OCI-LY3 (cell line): ENCODE results near the gene ZBTB7C.

Experiments
- H2AFZ ChIP-seq: fragments of 200-600, 300-600 bp; shearing (Covaris generic); 2 replicates; pipeline ENCODE4 v1.6.0; 2014; ENCODE audit warnings: antibody characterized with exemption, low read depth, low read length
- H3K27ac ChIP-seq: fragments of 200-600, 300-600 bp; sonication (generic); 2 replicates; pipeline ENCODE4 v1.5.1; 2014; ENCODE audit warnings: mild to moderate bottlenecking, low read length, moderate library complexity, mixed read lengths
- H3K27me3 ChIP-seq: fragments of 200-600, 300-600 bp; sonication (generic); 2 replicates; pipeline ENCODE4 v1.6.1; 2014; ENCODE audit warnings: low read depth, low read length, mixed read lengths
- H3K36me3 ChIP-seq: fragments of 200-600, 300-600 bp; sonication (generic); replicated peaks from 2 replicates; pipeline ENCODE3; 2014; ENCODE audit warnings: low read depth, low read length, mixed read lengths
- H3K4me1 ChIP-seq: fragments of 300-600, 200-600 bp; sonication (generic); 2 replicates; pipeline ENCODE4 v1.6.1; 2014; ENCODE audit warnings: low read length, mixed read lengths
- H3K4me2 ChIP-seq: fragments of 200-600, 300-600 bp; sonication (generic); 2 replicates; pipeline ENCODE4 v1.6.1; 2014; ENCODE audit warnings: low read length, mixed read lengths
- H3K4me3 ChIP-seq: fragments of 300-600, 200-600 bp; sonication (generic); 2 replicates; pipeline ENCODE4 v1.5.1; 2014; ENCODE audit warnings: antibody characterized with exemption, mild to moderate bottlenecking, low read length, moderate library complexity
- H3K79me2 ChIP-seq: fragments of 300-600, 200-600 bp; shearing (Covaris generic); 2 replicates; pipeline ENCODE4 v1.6.1; 2014; ENCODE audit warnings: mild to moderate bottlenecking, low read length, mixed read lengths
- H3K9ac ChIP-seq: fragments of 300-600, 200-600 bp; shearing (Covaris generic); 2 replicates; pipeline ENCODE4 v1.6.0; 2014; ENCODE audit warnings: mild to moderate bottlenecking, low read length, moderate library complexity
- H3K9me3 ChIP-seq: fragments of 200-600, 300-600 bp; shearing (Covaris generic); 2 replicates; pipeline ENCODE4 v1.6.1; 2014; ENCODE audit warnings: low read length, mixed read lengths; ENCODE audit not compliant: insufficient read depth
- H4K20me1 ChIP-seq: fragments of 200-600, 300-600 bp; sonication (generic); 2 replicates; pipeline ENCODE4 v1.6.1; 2016; ENCODE audit warnings: low read length, mixed read lengths; ENCODE audit not compliant: insufficient read depth
- EZH2phosphoT487 ChIP-seq: fragments of 200-600 bp; shearing (Covaris generic); IDR thresholded peaks from 2 replicates; pipeline ENCODE4 v1.6.1; 2018; ENCODE audit warnings: antibody characterized with exemption, mixed run types, low read depth
- TF ChIP-seq, protein P1 (sequence below): fragments of 200-600, 300-600 bp; sonication (generic); IDR thresholded peaks from 2 replicates; pipeline ENCODE4 v1.5.1; 2014; ENCODE audit warnings: antibody characterized with exemption, low read length, low read depth

The ZBTB7C gene

DNA sequence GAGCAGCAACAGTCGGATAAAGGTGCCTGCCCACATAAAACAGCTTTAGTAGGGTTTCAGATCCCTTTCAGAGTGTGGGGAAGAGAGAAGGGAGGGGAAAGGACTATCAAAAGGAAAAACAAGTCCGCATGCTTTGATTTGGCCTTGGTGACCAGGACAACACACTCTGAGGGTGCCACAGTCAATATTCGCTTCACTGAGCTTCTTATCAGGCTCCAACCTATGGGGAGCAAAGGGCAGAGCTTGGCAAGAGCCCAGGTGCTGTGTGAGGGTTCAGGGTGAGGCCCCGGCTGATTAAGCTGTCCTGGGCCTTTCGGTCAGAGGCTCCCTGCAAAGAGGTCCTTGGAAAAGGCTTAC is 241.3 kb downstream of the ZBTB7C start:
- Histone ChIP-seq H3K27me3 (peaks cover 61% of the 10 kb centered on the region), H3K27ac (no peak overlapping the region), H4K20me1 (no peaks in the 10 kb centered on the region), H3K4me2 (no peak overlapping the region), H3K4me3 (no peak overlapping the region), H3K9ac (no peak overlapping the region), H3K9me3 (no peaks in the 10 kb centered on the region), H2AFZ (no peak overlapping the region), H3K79me2 (no peaks in the 10 kb centered on the region), H3K4me1 (no peaks in the 10 kb centered on the region), H3K36me3 (no peaks in the 10 kb centered on the region)
- TF ChIP-seq EZH2phosphoT487 = no peak
- TF ChIP-seq, protein P1, sequence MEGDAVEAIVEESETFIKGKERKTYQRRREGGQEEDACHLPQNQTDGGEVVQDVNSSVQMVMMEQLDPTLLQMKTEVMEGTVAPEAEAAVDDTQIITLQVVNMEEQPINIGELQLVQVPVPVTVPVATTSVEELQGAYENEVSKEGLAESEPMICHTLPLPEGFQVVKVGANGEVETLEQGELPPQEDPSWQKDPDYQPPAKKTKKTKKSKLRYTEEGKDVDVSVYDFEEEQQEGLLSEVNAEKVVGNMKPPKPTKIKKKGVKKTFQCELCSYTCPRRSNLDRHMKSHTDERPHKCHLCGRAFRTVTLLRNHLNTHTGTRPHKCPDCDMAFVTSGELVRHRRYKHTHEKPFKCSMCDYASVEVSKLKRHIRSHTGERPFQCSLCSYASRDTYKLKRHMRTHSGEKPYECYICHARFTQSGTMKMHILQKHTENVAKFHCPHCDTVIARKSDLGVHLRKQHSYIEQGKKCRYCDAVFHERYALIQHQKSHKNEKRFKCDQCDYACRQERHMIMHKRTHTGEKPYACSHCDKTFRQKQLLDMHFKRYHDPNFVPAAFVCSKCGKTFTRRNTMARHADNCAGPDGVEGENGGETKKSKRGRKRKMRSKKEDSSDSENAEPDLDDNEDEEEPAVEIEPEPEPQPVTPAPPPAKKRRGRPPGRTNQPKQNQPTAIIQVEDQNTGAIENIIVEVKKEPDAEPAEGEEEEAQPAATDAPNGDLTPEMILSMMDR = no peak

DNA sequence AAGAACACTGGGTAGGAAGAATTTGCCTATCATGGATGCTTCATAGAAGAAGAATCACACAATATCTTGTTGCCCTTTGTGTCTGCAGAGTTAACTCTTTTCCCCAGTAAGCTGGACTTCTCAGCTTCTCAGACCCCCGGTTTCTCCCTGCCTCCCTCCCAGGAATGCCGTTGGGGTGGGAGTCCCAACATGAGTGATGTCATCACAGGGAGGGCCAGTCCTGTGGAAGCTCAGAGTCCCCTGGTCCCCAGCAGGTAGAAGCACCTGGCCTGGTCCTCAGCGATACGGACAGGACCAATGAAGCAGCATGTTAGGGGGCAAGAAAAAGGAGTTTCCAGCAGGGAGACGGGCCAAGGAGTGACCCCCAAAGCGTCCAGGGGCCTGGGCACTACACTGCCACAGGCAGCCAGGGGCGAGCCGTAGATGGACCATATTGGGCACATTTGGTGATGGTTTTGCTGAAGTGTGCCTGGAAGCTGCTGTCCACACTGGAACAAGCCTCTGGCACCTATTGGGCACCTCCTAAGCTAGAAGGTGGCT is 242.8 kb downstream of the ZBTB7C start:
- Histone ChIP-seq H3K4me3 (no peak overlapping the region), H4K20me1 (no peaks in the 10 kb centered on the region), H3K27me3 (peaks cover 68% of the 10 kb centered on the region), H2AFZ (no peak overlapping the region), H3K36me3 (no peaks in the 10 kb centered on the region), H3K9me3 (no peaks in the 10 kb centered on the region), H3K9ac (no peak overlapping the region), H3K4me1 (no peaks in the 10 kb centered on the region), H3K27ac (no peak overlapping the region), H3K4me2 (no peak overlapping the region), H3K79me2 (no peaks in the 10 kb centered on the region)
- TF ChIP-seq, protein P1 = no peak
- no peak for TF ChIP-seq EZH2phosphoT487

DNA sequence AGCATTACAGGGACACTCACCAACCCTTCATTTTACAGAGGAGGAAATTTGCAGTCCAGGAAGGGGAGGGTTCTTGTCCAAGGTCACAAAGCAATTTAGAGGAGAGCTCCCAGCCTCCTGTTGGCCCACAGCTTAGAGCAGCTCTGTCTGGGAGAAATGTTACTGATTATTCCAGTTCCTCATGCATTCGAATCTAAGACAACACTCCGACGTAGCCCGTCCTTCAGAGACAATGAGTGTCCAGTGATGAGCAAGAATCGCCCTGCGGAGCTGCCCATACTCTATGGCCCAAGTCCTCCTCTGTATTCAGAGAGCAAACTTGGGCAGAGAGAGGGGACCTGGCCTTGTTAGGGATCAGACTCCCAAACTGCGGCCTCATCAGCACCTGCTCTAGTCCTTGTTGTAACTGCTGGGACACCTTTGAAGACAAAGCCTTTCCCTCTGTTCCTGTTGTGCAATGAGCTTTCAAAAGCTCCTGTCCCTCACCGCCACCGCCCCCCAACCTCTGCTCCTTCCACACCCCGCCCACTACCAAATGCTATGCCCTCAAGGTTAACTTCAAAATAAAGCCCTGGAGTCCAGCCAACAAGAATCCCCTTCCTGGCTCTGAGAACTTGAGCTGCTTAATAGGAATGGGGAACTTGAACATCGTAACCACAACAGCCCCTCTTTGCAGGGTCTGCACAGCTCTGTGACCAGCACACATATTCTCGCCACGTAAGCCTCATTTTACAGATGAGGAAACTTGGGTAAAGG is 243.9 kb downstream of the ZBTB7C start:
- Histone ChIP-seq H2AFZ (no peak overlapping the region), H3K27ac (no peak overlapping the region), H3K4me3 (no peak overlapping the region), H3K36me3 (no peaks in the 10 kb centered on the region), H3K9ac (no peak overlapping the region), H3K27me3 (peaks cover 74% of the 10 kb centered on the region), H3K79me2 (no peaks in the 10 kb centered on the region), H3K9me3 (no peaks in the 10 kb centered on the region), H4K20me1 (no peaks in the 10 kb centered on the region), H3K4me1 (no peaks in the 10 kb centered on the region), H3K4me2 (no peak overlapping the region)
- TF ChIP-seq, protein P1 = no peak
- no peak for TF ChIP-seq EZH2phosphoT487

DNA sequence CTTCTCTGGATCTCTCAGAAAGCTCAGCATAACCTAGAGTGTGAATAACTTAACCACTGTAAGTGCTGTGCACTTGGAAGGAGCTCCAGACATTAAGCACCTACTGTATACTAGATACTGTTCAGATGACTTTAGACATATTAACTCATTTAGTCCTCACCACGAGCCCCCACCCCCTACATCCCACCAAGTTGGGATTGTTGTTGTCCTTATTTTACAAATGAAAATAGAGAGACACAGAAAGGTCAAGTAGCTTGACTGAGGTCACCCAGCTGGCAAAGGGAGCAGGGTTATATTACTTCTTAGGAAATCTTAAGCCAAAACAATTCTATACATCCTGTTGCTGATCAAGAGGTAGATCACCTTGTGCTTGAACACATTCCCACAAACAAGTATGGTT is 244.5 kb downstream of the ZBTB7C start:
- H4K20me1 ChIP-seq = no peaks in the 10 kb centered on the region
- peaks cover 75% of the 10 kb centered on the region for H3K27me3 ChIP-seq
- H2AFZ ChIP-seq = no peak overlapping the region
- H3K9me3 ChIP-seq = no peaks in the 10 kb centered on the region
- no peaks in the 10 kb centered on the region for H3K79me2 ChIP-seq
- TF ChIP-seq, protein P1 = no peak
- TF ChIP-seq EZH2phosphoT487 = no peak
- H3K36me3 ChIP-seq = no peaks in the 10 kb centered on the region
- H3K9ac ChIP-seq = no peak overlapping the region
- H3K4me3 ChIP-seq = no peak overlapping the region
- H3K27ac ChIP-seq = no peak overlapping the region
- H3K4me2 ChIP-seq = no peak overlapping the region
- H3K4me1 ChIP-seq = no peaks in the 10 kb centered on the region
